ENCODE data around the gene ZNF526. TPM values are rescaled to one million over a fixed set of nuclear protein-coding genes. Genes with fewer than 3 reads are reported as not detected.

Gene ZNF526
- total and polyA plus RNA-seq, 4 donors = 1.7 to 8.8 (median 3.8) TPM

DNA sequence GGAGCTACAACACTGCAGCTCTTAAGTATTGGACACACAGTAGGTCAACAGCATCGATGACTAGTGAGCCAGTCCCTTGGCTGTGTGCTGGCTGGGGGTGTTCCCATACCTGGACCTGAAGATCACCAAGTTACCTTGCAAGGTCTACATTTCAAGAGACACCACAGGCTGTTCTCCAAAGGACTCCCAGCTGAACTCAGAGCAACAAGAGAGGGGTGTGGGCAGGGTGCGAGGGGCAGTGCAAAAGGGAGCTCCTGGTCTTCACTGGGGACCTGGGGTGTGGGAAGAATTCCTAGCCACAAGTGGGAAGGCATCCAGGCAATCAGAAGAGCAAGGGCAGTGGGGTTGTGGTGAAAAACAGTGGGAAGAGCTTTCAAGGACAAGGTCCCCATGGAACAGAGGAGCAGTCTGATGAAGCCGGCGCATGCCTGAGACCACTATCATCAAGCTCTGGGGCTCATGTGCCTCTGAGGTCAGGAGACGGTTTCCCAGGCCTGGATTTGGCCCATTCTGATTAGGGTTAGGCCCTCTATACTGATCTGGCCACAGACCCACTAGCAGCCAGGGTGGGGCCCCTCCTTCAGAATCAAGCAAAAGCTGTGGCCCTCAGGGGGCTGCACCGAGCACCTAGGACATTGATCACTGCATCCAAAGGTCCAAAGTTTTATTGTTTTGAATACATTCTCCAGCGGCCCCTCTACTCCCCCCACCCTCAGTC is 27.0 kb downstream of the ZNF526 start:
- Histone ChIP-seq H3K9ac (ENCODE audit: low read depth in 1 of 2, low read length in 2 of 2) (no peak overlapping the region), H3K36me3 (ENCODE audit: control insufficient read depth in 4 of 4, insufficient read depth in 3 of 4, low read depth in 1 of 4, low read length in 3 of 4) (peaks cover 0 to 12% (median 5%) of the 10 kb centered on the region in 4 donors), H3K27me3 (ENCODE audit: control insufficient read depth in 4 of 4, insufficient read depth in 4 of 4, low read length in 3 of 4) (no peaks in the 10 kb centered on the region), H3K27ac (ENCODE audit: low read depth in 1 of 2, low read length in 2 of 2) (peak overlapping the region in 1 of 2 donors; percentile 20), H3K4me1 (ENCODE audit: control insufficient read depth in 4 of 4, insufficient read depth in 4 of 4, low read length in 3 of 4) (peaks cover 13 to 47% (median 22%) of the 10 kb centered on the region in 4 donors), H3K4me3 (ENCODE audit: low read depth in 1 of 3, low read length in 3 of 3) (no peak overlapping the region), H3K9me3 (ENCODE audit: control insufficient read depth in 4 of 4, low read length in 3 of 4) (no peaks in the 10 kb centered on the region)
- peak; percentile 35 for DNase-seq (ENCODE audit: low spot score)
- 67% methylated on average over 7 of the region's 7 CpGs for WGBS
- peak; percentile 7 for TF ChIP-seq SP1 (IDR thresholded peaks at IDR 0.05)
- TF ChIP-seq TAF1 (conservative IDR thresholded peaks at IDR 0.05) = no peak

DNA sequence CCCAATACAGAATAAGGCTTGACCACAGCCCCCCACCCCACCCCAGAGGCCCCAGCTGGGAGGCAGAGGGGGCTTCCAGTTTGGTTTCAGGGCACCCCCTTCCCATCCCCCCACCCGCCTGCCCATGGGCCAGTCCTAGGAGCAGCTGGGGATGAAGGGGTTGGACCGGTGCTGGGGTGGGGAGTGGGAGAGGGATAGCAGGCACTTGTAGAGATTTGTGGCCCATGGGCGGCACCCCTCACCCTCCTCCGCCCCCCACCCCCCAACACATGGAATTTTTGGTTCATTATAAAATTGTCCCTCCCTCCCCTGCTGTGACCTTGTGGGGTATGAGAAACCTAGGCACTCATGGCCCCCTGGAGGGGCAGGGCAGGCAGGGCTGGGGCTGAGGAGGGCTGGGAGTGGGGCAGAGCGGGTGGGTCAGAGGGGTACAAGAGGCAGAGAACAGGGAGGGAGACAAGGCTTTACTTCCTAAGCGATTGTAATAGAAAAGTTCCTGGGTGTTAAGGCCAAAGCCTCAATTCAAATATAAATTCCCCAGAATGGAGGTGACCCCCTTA is 27.6 kb downstream of the ZNF526 start:
- Histone ChIP-seq H3K4me3 (ENCODE audit: low read depth in 1 of 3, low read length in 3 of 3) (no peak overlapping the region), H3K36me3 (ENCODE audit: control insufficient read depth in 4 of 4, insufficient read depth in 3 of 4, low read depth in 1 of 4, low read length in 3 of 4) (peaks cover 0 to 12% (median 5%) of the 10 kb centered on the region in 4 donors), H3K27ac (ENCODE audit: low read depth in 1 of 2, low read length in 2 of 2) (no peak overlapping the region), H3K9me3 (ENCODE audit: control insufficient read depth in 4 of 4, low read length in 3 of 4) (no peaks in the 10 kb centered on the region), H3K9ac (ENCODE audit: low read depth in 1 of 2, low read length in 2 of 2) (no peak overlapping the region), H3K27me3 (ENCODE audit: control insufficient read depth in 4 of 4, insufficient read depth in 4 of 4, low read length in 3 of 4) (no peaks in the 10 kb centered on the region), H3K4me1 (ENCODE audit: control insufficient read depth in 4 of 4, insufficient read depth in 4 of 4, low read length in 3 of 4) (peaks cover 17 to 52% (median 27%) of the 10 kb centered on the region in 4 donors)
- peak; percentile 34 for DNase-seq (ENCODE audit: low spot score)
- no peak for TF ChIP-seq CTCF (IDR thresholded peaks at IDR 0.05; ENCODE audit: low read depth, low read length, missing input control)
- no peak for TF ChIP-seq YY1 (IDR thresholded peaks at IDR 0.05)
- TF ChIP-seq RXRA (IDR thresholded peaks at IDR 0.05) = no peak
- TF ChIP-seq HNF4G (IDR thresholded peaks at IDR 0.05) = no peak
- no peak for TF ChIP-seq FOXA2 (IDR thresholded peaks at IDR 0.05)
- TF ChIP-seq RAD21 (IDR thresholded peaks at IDR 0.05) = no peak
- TF ChIP-seq HNF4A (conservative IDR thresholded peaks at IDR 0.05) = no peak
- no peak for TF ChIP-seq EGR1 (IDR thresholded peaks at IDR 0.05; ENCODE audit: low read depth in 2 of 2)
- TF ChIP-seq FOXA1 (IDR thresholded peaks at IDR 0.05) = no peak
- no peak for TF ChIP-seq JUND (IDR thresholded peaks at IDR 0.05)
- no peak for TF ChIP-seq NR2F2 (IDR thresholded peaks at IDR 0.05)
- no peak for TF ChIP-seq GABPA (IDR thresholded peaks at IDR 0.05 in 1 of 2, conservative IDR thresholded peaks at IDR 0.05 in 1 of 2)
- TF ChIP-seq, protein P1, sequence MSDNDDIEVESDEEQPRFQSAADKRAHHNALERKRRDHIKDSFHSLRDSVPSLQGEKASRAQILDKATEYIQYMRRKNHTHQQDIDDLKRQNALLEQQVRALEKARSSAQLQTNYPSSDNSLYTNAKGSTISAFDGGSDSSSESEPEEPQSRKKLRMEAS (IDR thresholded peaks at IDR 0.05) = no peak
- TF ChIP-seq, protein P2, sequence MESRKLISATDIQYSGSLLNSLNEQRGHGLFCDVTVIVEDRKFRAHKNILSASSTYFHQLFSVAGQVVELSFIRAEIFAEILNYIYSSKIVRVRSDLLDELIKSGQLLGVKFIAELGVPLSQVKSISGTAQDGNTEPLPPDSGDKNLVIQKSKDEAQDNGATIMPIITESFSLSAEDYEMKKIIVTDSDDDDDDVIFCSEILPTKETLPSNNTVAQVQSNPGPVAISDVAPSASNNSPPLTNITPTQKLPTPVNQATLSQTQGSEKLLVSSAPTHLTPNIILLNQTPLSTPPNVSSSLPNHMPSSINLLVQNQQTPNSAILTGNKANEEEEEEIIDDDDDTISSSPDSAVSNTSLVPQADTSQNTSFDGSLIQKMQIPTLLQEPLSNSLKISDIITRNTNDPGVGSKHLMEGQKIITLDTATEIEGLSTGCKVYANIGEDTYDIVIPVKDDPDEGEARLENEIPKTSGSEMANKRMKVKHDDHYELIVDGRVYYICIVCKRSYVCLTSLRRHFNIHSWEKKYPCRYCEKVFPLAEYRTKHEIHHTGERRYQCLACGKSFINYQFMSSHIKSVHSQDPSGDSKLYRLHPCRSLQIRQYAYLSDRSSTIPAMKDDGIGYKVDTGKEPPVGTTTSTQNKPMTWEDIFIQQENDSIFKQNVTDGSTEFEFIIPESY (IDR thresholded peaks at IDR 0.05) = no peak
- TF ChIP-seq, protein P3, sequence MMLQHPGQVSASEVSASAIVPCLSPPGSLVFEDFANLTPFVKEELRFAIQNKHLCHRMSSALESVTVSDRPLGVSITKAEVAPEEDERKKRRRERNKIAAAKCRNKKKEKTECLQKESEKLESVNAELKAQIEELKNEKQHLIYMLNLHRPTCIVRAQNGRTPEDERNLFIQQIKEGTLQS (IDR thresholded peaks at IDR 0.05) = no peak
- TF ChIP-seq TAF1 (conservative IDR thresholded peaks at IDR 0.05) = no peak
- no peak for TF ChIP-seq SP1 (IDR thresholded peaks at IDR 0.05)
- 94% methylated on average over 6 of the region's 6 CpGs for WGBS
